ENCODE results near the gene PDK2. TPM values are rescaled to one million over a fixed set of nuclear protein-coding genes. Genes with fewer than 3 reads are reported as not detected.

Gene PDK2
- total and polyA plus RNA-seq, 2 of the 4 experiments (the other 2 are of a cell fraction) = 26.7 to 104 TPM

- no peak for TF ChIP-seq CTCF (conservative IDR thresholded peaks at IDR 0.05; ENCODE audit: low read depth, low read length)
Observed at GRCh38 chr17:50111673-50112655, 16.8 kb downstream of the PDK2 start (continued).

- CTCF ChIA-PET = interaction anchor here (1.0 kb wide), 1 partner anchor 49 kb away, joined by 3 read pairs; no protein-coding TSS in a partner anchor
- no peaks in the 10 kb centered on the region for H3K27me3 ChIP-seq (ENCODE audit: control insufficient read depth, insufficient read depth, low read length)
- WGBS, 2 experiments (ENCODE audit: extremely low coverage in 2 of 2, insufficient read length in 1 of 2) = 88% methylated on average over 9 of the region's 17 CpGs; no CpG with 5 or more reads in 1 of the 2 experiments
- no peak overlapping the region for H4K8ac ChIP-seq (ENCODE audit: low read depth in 2 of 2, low read length in 2 of 2)
- no peak overlapping the region for H2BK120ac ChIP-seq (ENCODE audit: low read depth, low read length)
- H3K4me2 ChIP-seq (ENCODE audit: low read depth, low read length) = no peak overlapping the region
- peaks cover 3% of the 10 kb centered on the region for H3K4me1 ChIP-seq (ENCODE audit: control insufficient read depth, insufficient read depth, low read length)
- H3K23ac ChIP-seq (ENCODE audit: low read depth, low read length) = no peak overlapping the region
- no peak overlapping the region for H3K9ac ChIP-seq (ENCODE audit: low read depth, low read length)
- TF ChIP-seq RAD21 (IDR thresholded peaks at IDR 0.05; ENCODE audit: low read length) (no peak), USF2 (IDR thresholded peaks at IDR 0.05; ENCODE audit: low read depth, low read length) (no peak), ELK1 (IDR thresholded peaks at IDR 0.05; ENCODE audit: borderline replicate concordance, low read depth, low read length) (no peak), SMC3 (IDR thresholded peaks at IDR 0.05; ENCODE audit: low read depth, low read length) (no peak), RCOR1 (IDR thresholded peaks at IDR 0.05; ENCODE audit: insufficient replicate concordance, low read length) (no peak), NFE2L2 (IDR thresholded peaks at IDR 0.05; ENCODE audit: low read depth, low read length) (no peak), MAZ (IDR thresholded peaks at IDR 0.05; ENCODE audit: borderline replicate concordance, low read depth, low read length) (no peak), MXI1 (IDR thresholded peaks at IDR 0.05; ENCODE audit: borderline replicate concordance, low read depth, low read length) (no peak)
- no peak overlapping the region for H2AFZ ChIP-seq (replicated peaks; ENCODE audit: low read length, poor library complexity)
- H3K18ac ChIP-seq (ENCODE audit: low read depth, low read length) = no peak overlapping the region
- POLR2A ChIA-PET (ENCODE audit: unreplicated experiment) = interaction anchor here (0.6 kb wide), 1 partner anchor 326 kb away, joined by 3 read pairs; no protein-coding TSS in a partner anchor
- H3K79me1 ChIP-seq (ENCODE audit: low read depth in 1 of 2, low read length in 2 of 2) = no peaks in the 10 kb centered on the region
- peaks cover 3% of the 10 kb centered on the region for H3K9me1 ChIP-seq (ENCODE audit: insufficient read depth, low read length)
- H4K5ac ChIP-seq (ENCODE audit: low read depth, low read length) = no peak overlapping the region
- no peak overlapping the region for H2BK15ac ChIP-seq (ENCODE audit: low read depth, low read length)
- in situ Hi-C loops (cut with MboI; ENCODE audit: low sequenced_read_pairs) (no loop called here), dilution Hi-C loops (cut with HindIII; ENCODE audit: low sequenced_read_pairs, unreplicated experiment) (no loop called here), intact Hi-C loops (cut with micrococcal nuclease) (no loop called here)
- no peak overlapping the region for H3K4me3 ChIP-seq (ENCODE audit: insufficient read depth, low read depth, low read length)
- H3K56ac ChIP-seq (ENCODE audit: extremely low read depth, insufficient read depth, low read length) = no peak overlapping the region
- BruUV-seq (replicated peaks) = no TSS peak
- DNase-seq (no peak), ATAC-seq (ENCODE audit: low read depth) (no peak)
- H3K9me3 ChIP-seq (ENCODE audit: control insufficient read depth, insufficient read depth, low read length) = no peaks in the 10 kb centered on the region
- H4K20me1 ChIP-seq (ENCODE audit: insufficient read depth, low read length) = no peaks in the 10 kb centered on the region
- H3K14ac ChIP-seq (replicated peaks; ENCODE audit: low read depth, low read length) = no peak overlapping the region
- no peak overlapping the region for H2AK9ac ChIP-seq (replicated peaks; ENCODE audit: low read depth, low read length, poor library complexity)
- no peak overlapping the region for H4K91ac ChIP-seq (ENCODE audit: insufficient read depth, low read depth, low read length)
- peaks cover 26% of the 10 kb centered on the region; the same call in 1 of the 2 replicates for H3K36me3 ChIP-seq (ENCODE audit: control insufficient read depth, insufficient read depth, low read length)
- H2BK5ac ChIP-seq (ENCODE audit: low read depth, low read length, poor library complexity, severe bottlenecking) = no peak overlapping the region
- no peak overlapping the region for H3K27ac ChIP-seq (ENCODE audit: insufficient read depth, low read length)
- H2AK5ac ChIP-seq (ENCODE audit: low read depth, low read length) = no peak overlapping the region
- H2BK20ac ChIP-seq (ENCODE audit: low read depth, low read length) = no peak overlapping the region
- no peak overlapping the region for H3K4ac ChIP-seq (ENCODE audit: low read depth, low read length)
Observed at GRCh38 chr17:50112694-50113093, 17.5 kb downstream of the PDK2 start.
